Measurements from ENCODE around the gene SNAPC4.

The SNAPC4 gene

GRCh38 chr9:136392538-136393449, 7.2 kb downstream of the SNAPC4 start:
- DNase-seq = no peak

DNA sequence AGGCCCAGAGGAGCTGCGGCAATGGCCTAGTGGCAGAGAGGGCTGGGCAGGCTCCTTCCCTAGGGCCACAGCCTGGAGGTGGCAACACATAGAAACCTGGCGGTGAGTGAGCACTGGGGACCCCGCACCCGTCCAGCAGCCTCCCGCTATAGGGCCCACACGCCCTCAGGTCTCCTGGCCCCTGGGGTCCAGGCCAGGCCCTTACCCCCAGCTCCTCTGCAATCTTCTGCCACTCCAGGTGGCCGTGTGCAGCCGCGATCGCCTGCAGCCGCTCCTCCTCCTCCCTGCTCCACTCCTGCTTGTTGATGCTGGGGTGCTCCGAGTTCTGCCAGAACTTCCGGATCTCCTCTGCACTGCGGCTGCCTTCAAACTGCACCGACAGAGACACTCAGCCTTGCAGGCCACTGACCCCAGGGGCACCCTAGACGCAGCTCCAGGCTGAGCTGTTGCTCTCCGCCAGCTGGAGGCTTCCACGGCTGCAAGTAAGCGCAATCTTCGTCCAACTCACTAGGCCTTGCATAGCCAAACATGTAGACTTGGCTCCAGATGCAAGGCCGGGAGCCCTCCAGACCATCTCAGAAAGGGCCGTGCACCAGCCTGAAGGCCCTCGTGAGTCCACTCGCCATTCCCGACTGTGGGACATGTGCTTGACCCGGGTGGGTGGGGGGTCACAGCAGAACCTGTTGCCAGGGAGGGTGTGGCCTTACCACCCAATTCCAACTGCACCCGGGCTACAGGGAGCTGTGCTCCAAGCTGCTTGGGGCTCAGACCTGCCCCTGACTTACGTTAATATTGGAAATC, 8.0 kb downstream of the SNAPC4 start:
- DNase-seq = no peak

DNA sequence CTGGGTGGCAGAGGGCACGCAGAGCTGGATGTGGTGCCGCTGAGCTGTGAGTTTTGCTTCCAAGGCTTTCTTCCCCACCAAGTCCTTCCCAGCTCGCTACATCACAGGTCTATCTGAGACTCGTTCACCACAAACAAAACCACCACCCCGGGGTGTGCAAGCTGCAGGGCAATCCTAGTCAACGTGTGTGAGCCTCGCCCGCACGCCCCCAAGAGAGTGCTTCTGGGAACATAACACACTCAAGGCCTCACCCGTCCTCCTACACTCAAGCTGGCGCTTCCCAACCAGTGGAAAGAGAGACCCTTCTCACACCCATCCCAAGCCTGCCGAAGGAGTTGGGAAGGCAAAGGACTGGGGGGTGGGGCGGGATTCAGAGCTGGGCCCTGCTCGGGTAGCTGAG, 10.6 kb downstream of the SNAPC4 start:
- DNase-seq = no peak

DNA sequence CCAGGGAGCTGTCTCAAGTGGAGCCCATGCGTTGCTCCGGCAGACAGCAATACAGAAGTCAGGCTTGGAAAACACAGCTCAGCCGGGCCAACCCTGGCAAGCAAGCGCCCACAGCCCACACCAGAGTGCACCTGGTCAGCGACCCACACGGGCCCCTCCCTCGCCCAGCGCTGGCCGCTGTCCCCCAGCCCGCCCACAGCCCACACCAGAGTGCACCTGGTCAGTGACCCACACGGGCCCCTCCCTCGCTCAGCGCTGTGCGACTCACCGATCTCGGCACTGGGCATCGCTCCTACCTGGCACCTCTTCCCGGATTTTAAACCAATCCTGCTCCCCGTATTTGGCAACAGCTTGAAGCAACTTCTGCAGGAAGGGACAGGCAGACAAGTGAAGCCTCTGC, 12.8 kb downstream of the SNAPC4 start:
- DNase-seq = no peak

DNA sequence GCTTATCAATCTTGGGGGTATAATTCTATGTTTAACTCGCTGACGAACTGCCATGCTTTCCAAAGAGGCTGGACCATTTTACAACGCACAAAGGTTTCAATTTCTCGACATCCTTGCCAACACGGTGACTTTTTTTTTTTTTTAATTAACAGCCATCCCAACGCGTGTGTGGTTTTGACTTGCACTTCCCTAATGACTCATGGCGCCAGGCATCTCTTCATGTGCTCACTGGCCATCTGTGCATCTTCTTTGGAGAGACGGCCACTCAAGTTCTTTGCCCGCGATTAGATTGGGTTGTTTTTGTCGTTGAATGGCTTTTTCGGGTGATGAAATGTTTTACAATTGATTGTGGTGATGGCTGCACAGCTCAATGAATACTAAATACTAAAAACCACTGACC, 14.0 kb downstream of the SNAPC4 start:
- DNase-seq = no peak

- no peak for DNase-seq
Measured at GRCh38 chr9:136385015-136385414, 15.0 kb downstream of the SNAPC4 start.

DNA sequence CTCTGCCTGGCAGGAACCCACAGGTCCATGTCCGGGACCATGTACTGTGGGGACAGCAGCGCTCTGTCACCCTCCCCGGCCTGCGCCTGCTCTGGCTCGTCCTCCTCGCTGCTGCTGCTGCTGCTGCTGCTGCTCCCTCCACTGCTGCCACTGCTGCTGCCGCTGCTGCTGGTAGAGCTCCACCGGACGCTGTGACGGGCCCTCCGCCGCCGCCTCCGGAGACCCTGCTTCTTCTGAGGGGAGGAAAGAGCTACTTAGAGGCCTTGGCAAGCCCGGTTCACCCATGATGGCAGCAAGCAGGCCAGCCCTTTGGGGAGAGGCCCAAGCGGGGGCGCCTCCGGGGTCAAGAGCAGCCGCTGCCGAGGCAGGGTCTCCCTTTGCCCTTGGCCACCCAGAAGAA, 16.5 kb downstream of the SNAPC4 start:
- DNase-seq = no peak

DNA sequence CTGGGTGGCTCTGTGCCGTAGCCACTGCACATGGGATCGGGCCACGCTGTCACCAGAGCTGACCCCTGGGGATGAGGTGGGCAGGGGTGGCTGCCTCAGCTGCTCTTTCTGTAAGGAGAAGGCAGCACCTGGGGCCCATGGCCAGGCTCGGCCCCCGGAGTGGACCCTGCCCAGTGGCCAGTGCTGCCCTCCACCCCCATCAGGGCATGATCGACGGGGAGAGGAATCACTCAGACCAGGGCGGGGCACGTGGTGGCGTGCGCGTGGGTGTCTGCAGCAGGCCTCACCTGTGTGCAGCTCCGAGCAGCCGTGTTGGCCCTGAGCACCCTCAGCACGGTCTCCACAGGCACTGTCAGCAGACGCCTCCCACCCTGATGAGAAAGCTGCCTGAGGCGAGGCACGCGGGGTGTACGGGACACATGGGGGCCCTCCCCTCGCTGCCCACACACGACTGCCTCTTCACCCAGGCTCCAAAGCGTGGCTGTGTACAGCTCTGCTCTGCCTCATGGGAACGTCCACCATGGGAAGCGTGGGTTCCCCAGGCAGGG, 17.9 kb downstream of the SNAPC4 start:
- no peak for DNase-seq

GRCh38 chr9:136381311-136381710, 18.7 kb downstream of the SNAPC4 start:
- DNase-seq = no peak

DNA sequence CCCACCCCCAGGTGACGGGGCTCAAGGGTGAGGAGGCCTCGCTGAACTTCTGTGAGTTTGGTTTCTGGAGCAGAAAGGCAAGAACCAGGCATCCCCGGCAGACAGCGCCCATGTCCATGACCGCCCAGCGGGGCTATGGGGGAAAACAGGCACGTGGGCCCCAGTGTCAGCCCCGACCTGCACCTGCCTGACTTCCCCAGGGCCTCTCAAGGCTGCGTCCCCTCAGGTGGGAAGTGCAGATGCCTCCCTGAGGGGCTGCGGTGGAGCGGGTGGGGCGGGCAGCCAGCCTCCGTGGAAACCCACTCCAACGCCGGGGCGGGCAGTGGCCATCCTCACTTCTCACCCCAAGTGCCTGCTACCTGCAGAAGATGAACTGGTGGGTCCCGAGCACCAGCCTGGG, 19.6 kb downstream of the SNAPC4 start:
- no peak for DNase-seq

DNA sequence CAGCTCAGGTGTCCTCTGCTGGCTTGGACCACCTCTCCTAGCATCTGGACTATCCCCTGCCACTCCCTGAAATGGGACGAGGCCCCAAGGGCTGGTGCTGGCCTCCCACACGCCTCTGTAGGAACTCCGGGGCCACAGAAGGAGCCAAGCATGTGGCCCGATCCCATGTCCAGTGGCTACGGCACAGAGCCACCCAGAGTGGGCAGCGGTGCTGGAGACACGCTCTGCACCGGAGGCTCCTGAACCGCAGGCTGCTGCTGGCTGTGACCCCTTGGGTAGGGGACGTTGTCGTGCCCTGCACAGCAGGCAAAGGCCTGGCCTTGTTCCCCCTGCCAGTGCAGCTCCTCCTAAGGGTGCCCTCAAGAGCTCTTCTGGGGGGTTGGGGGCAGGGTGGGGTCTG, 20.1 kb downstream of the SNAPC4 start:
- no peak for DNase-seq

DNA sequence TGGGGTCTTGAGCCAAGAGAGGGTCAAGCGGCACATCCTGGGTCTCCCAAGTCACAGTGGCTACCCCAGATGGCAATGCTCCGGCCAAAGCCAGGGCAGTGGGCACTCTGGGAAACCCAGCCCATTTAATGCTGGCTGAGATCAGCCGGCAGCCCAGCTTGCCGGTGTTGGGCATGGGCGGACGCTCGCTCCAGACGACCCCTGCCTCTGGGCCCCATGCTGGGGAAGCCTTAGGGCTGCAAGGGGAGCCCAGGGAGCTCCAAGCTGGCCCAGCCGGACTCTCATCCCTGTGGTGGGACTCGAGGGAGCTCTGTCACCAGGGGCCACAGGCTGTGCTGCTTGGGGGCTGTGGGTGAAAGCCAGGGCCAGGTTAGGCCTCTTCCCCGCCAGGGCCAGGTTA, 20.6 kb downstream of the SNAPC4 start:
- DNase-seq = no peak

DNA sequence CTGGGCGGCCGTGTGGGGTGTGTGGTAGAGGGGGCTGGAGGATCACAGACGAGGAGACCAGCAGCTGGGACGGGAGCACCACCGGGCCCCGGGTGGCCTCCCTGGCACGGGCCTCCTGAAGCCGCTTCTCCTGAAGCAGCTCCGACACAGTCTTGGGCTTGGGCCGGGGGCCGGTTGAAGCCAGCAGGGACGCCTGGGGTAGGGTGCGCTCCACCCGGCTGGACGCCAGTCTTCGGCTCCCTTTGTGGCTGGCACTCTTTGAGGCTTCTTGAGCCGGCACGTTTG, 21.0 kb downstream of the SNAPC4 start:
- DNase-seq = no peak

GRCh38 chr9:136378170-136379002, 21.6 kb downstream of the SNAPC4 start:
- no peak for DNase-seq

- DNase-seq = no peak
Measured at GRCh38 chr9:136377341-136378169, 22.4 kb downstream of the SNAPC4 start.

DNA sequence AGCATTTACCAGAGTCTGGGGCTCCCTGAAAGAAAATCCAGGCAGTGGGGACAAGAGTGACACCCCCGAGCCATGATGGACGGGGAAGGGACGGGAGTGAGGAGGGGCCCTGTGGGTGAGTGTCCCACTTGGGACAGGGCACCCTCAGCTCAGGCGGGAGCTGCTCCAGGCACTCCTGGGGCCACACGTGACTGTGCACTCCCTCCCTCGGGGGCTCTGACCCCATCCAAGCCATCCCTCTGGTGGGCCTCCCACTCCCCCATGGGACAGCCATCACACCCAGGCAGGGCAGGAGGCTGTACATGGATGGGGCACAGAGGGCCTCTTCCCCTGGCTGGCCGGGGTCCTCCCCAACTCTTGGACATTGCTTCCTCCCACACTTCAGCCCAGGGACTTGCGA, 23.5 kb downstream of the SNAPC4 start:
- DNase-seq = no peak

DNA sequence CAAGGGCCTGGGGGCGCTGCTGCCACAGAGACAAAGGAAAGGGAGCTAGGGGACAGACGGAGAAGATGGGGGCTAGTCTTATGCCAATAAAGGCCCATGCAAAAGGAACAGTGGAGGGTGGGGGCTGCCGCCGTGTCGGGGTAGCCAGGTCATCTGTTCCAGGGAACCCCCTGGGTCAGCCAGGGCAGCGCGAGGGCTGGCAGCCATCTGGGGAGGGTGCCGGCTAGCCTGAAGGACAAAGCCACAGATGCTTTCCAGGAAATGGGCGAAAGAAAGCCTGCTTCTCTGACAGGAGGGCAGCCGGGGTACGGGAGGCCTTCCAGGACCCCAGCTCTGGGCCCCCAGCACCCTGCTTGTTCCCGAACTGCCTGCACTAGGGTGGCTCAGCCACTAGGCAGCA, 24.9 kb downstream of the SNAPC4 start:
- no peak for DNase-seq

DNA sequence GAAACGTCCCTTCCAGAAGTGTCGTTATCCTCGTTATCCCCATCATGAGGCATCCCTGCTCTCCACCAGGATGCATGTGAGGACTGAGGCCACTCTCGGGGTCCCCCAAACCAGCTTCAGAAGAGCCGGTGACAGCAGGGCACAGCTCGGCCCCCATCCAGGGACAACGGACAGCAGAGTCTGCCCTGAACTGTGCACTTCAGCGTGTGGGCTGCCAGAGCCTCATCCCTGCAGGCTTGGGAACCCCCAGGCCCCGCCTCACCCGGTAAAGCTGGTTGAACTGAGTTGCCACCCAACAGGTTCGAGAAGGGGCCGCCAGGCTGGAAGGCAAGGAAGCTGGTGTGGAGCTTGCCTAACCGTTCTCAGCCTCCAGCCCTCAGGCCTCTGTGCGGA, 25.8 kb downstream of the SNAPC4 start:
- no peak for DNase-seq

GRCh38 chr9:136373300-136374182, 26.4 kb downstream of the SNAPC4 start, which contains the start of gene CARD9:
CARD9 (minus strand) TSS chr9:136373669; CDS start chr9:136372078, 1,591 bp downstream.
- DNase-seq = no peak

DNA sequence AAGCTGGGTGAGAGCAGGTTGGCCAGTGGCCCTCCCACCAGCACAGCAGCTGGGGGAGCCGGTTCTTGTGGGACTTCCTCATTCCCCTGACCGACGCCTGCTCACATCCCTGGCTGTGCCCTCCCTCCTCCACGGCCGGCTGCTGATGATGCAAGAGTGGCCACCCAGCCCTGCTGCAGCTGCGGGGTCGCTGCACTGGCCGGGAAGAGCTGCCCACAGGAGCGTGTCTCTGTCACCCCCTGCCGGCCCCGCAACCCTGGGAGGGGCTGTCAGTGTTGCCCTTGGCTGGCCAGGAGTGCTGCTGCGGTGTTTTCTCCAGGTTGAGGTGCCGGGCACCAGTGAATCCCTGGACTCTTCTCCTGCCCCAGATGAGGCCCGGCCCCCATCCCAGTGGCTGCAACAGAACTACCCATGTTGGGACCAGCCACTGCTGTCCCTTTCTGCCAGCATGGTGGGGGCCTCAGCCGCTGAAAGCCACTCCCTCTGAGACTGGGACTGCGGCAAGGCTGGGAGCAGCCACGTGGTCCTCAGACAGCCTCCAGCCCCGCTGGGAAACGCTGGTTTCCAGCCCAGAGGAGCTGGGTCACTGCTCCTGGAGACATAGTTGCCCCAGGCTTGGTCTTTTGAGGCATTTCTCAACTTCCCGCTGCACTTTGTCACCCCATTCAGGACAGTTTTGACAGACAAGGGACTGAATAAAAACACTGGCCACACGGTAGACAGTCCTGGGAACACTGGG, 27.2 kb downstream of the SNAPC4 start:
- no peak for DNase-seq
